ENCODE measurements around the gene ARHGAP40. TPM values are rescaled to one million over a fixed set of nuclear protein-coding genes. Genes with fewer than 3 reads are reported as not detected.

ARHGAP40 gene
- total and polyA plus RNA-seq, 2 of the 4 experiments (the other 2 are of a cell fraction) = not detected

DNA sequence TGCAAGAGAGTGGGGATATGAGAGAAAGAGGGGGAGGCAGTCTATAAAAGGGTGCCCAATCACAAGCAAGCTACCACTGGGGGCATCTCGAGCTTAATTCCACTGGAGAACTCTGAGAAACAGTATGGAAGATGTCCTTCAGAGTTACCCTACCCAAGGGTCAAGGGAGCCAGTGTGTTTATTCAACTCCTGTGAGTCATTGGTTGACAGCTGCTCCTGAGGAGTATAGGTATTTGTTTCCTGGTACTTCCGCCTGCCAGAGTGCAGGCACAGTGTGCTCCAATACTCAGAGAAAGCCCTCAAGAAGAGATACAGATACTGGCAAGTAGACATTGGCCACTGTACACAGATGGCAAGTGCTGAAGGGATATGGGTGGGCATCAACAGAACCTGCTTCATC is 49.5 kb downstream of the ARHGAP40 start:
- H3K4me2 ChIP-seq (ENCODE audit: low read depth, low read length) = no peak overlapping the region
- intact Hi-C loops (cut with micrococcal nuclease) (no loop called here), dilution Hi-C loops (cut with HindIII; ENCODE audit: low sequenced_read_pairs, unreplicated experiment) (no loop called here), in situ Hi-C loops (cut with MboI; ENCODE audit: low sequenced_read_pairs) (no loop called here)
- no peak overlapping the region for H2BK5ac ChIP-seq (ENCODE audit: low read depth, low read length, poor library complexity, severe bottlenecking)
- BruUV-seq (replicated peaks) = no TSS peak
- no peak overlapping the region for H3K4ac ChIP-seq (ENCODE audit: low read depth, low read length)
- H3K56ac ChIP-seq (ENCODE audit: extremely low read depth, insufficient read depth, low read length) = no peak overlapping the region
- no peak overlapping the region for H4K91ac ChIP-seq (ENCODE audit: insufficient read depth, low read depth, low read length)
- H4K8ac ChIP-seq (ENCODE audit: low read depth in 2 of 2, low read length in 2 of 2) = no peak overlapping the region
- no peak overlapping the region for H3K14ac ChIP-seq (replicated peaks; ENCODE audit: low read depth, low read length)
- H3K9me3 ChIP-seq (ENCODE audit: control insufficient read depth, insufficient read depth, low read length) = no peaks in the 10 kb centered on the region
- ATAC-seq (ENCODE audit: low read depth) = no peak
- no peak overlapping the region for H3K23ac ChIP-seq (ENCODE audit: low read depth, low read length)
- H3K27ac ChIP-seq (ENCODE audit: insufficient read depth, low read length) = no peak overlapping the region
- H3K9ac ChIP-seq (ENCODE audit: low read depth, low read length) = no peak overlapping the region
- peaks cover 22% of the 10 kb centered on the region for H3K27me3 ChIP-seq (ENCODE audit: control insufficient read depth, insufficient read depth, low read length)
- POLR2A ChIA-PET (ENCODE audit: unreplicated experiment) = no interaction called here
- H2BK120ac ChIP-seq (ENCODE audit: low read depth, low read length) = no peak overlapping the region
- H3K9me1 ChIP-seq (ENCODE audit: insufficient read depth, low read length) = peaks cover 3% of the 10 kb centered on the region; the same call in 1 of the 2 replicates
- no peak overlapping the region for H3K18ac ChIP-seq (ENCODE audit: low read depth, low read length)
- H2AK5ac ChIP-seq (ENCODE audit: low read depth, low read length) = no peak overlapping the region
- TF ChIP-seq MXI1 (IDR thresholded peaks at IDR 0.05; ENCODE audit: borderline replicate concordance, low read depth, low read length) (no peak), USF2 (IDR thresholded peaks at IDR 0.05; ENCODE audit: low read depth, low read length) (no peak), POLR2A (IDR thresholded peaks at IDR 0.05; ENCODE audit: low read depth, low read length) (no peak), SMC3 (IDR thresholded peaks at IDR 0.05; ENCODE audit: low read depth, low read length) (no peak), NFE2L2 (IDR thresholded peaks at IDR 0.05; ENCODE audit: low read depth, low read length) (no peak), CEBPB (IDR thresholded peaks at IDR 0.05; ENCODE audit: low read depth, low read length) (no peak), MAZ (IDR thresholded peaks at IDR 0.05; ENCODE audit: borderline replicate concordance, low read depth, low read length) (no peak), RAD21 (IDR thresholded peaks at IDR 0.05; ENCODE audit: low read length) (no peak), BHLHE40 (IDR thresholded peaks at IDR 0.05; ENCODE audit: low read depth, low read length) (no peak), RFX5 (IDR thresholded peaks at IDR 0.05; ENCODE audit: low read depth, low read length) (no peak), FOS (IDR thresholded peaks at IDR 0.05; ENCODE audit: low read depth, low read length) (no peak), RCOR1 (IDR thresholded peaks at IDR 0.05; ENCODE audit: insufficient replicate concordance, low read length) (no peak), MAFK (IDR thresholded peaks at IDR 0.05; ENCODE audit: low read depth, low read length) (no peak), ELK1 (IDR thresholded peaks at IDR 0.05; ENCODE audit: borderline replicate concordance, low read depth, low read length) (no peak)
- TF ChIP-seq, protein P1, sequence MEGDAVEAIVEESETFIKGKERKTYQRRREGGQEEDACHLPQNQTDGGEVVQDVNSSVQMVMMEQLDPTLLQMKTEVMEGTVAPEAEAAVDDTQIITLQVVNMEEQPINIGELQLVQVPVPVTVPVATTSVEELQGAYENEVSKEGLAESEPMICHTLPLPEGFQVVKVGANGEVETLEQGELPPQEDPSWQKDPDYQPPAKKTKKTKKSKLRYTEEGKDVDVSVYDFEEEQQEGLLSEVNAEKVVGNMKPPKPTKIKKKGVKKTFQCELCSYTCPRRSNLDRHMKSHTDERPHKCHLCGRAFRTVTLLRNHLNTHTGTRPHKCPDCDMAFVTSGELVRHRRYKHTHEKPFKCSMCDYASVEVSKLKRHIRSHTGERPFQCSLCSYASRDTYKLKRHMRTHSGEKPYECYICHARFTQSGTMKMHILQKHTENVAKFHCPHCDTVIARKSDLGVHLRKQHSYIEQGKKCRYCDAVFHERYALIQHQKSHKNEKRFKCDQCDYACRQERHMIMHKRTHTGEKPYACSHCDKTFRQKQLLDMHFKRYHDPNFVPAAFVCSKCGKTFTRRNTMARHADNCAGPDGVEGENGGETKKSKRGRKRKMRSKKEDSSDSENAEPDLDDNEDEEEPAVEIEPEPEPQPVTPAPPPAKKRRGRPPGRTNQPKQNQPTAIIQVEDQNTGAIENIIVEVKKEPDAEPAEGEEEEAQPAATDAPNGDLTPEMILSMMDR (conservative IDR thresholded peaks at IDR 0.05; ENCODE audit: low read depth, low read length) = no peak
- H4K5ac ChIP-seq (ENCODE audit: low read depth, low read length) = no peak overlapping the region
- H2BK20ac ChIP-seq (ENCODE audit: low read depth, low read length) = no peak overlapping the region
- CTCF ChIA-PET = no interaction called here
- no peaks in the 10 kb centered on the region for H3K79me1 ChIP-seq (ENCODE audit: low read depth in 1 of 2, low read length in 2 of 2)
- H3K36me3 ChIP-seq (ENCODE audit: control insufficient read depth, insufficient read depth, low read length) = no peaks in the 10 kb centered on the region
- no peak overlapping the region for H2BK15ac ChIP-seq (ENCODE audit: low read depth, low read length)
- no peak overlapping the region for H3K4me3 ChIP-seq (ENCODE audit: insufficient read depth, low read depth, low read length)
- no peaks in the 10 kb centered on the region for H3K4me1 ChIP-seq (ENCODE audit: control insufficient read depth, insufficient read depth, low read length)
- H2AK9ac ChIP-seq (replicated peaks; ENCODE audit: low read depth, low read length, poor library complexity) = no peak overlapping the region
- H2AFZ ChIP-seq (replicated peaks; ENCODE audit: low read length, poor library complexity) = peak overlapping the region; percentile 60
- WGBS, 2 experiments (ENCODE audit: extremely low coverage in 2 of 2, insufficient read length in 1 of 2) = no CpG with 5 or more reads among the region's 2 CpGs
- H4K20me1 ChIP-seq (ENCODE audit: insufficient read depth, low read length) = no peaks in the 10 kb centered on the region
- DNase-seq = no peak

Measured in IMR-90 (cell line).